WTC11 (cell line): ENCODE results near the gene PRDM5. TPM values are rescaled to one million over a fixed set of nuclear protein-coding genes. Genes with fewer than 3 reads are reported as not detected.

Experiments used
- ATAC-seq: fragments of 200-7000 bp; cut with Tn5 transposase; 2 replicates; pipeline ENCODE4 v1.10.0; 2021; ENCODE audit warnings: mild to moderate bottlenecking, moderate library complexity
- CTCF ChIA-PET: fragments of 300-600 bp; sonication (Branson Sonifier 250); formaldehyde crosslinking; loops from one replicate; lab custom pipeline; 2021; ENCODE audit warnings: antibody characterized with exemption; lab: Charles Lee
- POLR2A ChIA-PET: fragments of 350-600 bp; sonication (Branson Sonifier 250); formaldehyde crosslinking; loops from one replicate; lab custom pipeline; 2021; ENCODE audit warnings: antibody characterized with exemption; lab: Charles Lee
- DNase-seq: peaks from one replicate; pipeline ENCODE4 v3.0.0; 2021; ENCODE audit warnings: low spot score
- H3K27ac Mint-ChIP-seq: 2 replicates; pipeline ENCODE4 v1.8.0; 2021; ENCODE audit warnings: mixed read lengths
- H3K27me3 Mint-ChIP-seq: 2 replicates; pipeline ENCODE4 v1.8.0; 2021; ENCODE audit warnings: low read depth, mild to moderate bottlenecking, moderate library complexity, mixed read lengths
- H3K36me3 Mint-ChIP-seq: 2 replicates; pipeline ENCODE4 v1.8.0; 2021; ENCODE audit warnings: mixed read lengths
- H3K4me1 Mint-ChIP-seq: 2 replicates; pipeline ENCODE4 v1.8.0; 2022; ENCODE audit warnings: mixed read lengths
- H3K4me3 Mint-ChIP-seq: 2 replicates; pipeline ENCODE4 v1.8.0; 2021; ENCODE audit warnings: mild to moderate bottlenecking, moderate library complexity, mixed read lengths
- H3K9me3 Mint-ChIP-seq: 2 replicates; pipeline ENCODE4 v1.8.0; 2021; ENCODE audit warnings: mixed read lengths
- AFF4 ChIP-seq: sonication (generic); formaldehyde crosslinking; IDR thresholded peaks from 2 replicates; pipeline ENCODE4 v1.8.1; 2023; ENCODE audit warnings: mild to moderate bottlenecking, missing genetic modification reagents, borderline replicate concordance
- CBFB ChIP-seq: sonication (generic); formaldehyde crosslinking; IDR thresholded peaks from 2 replicates; pipeline ENCODE4 v1.8.1; 2022; ENCODE audit warnings: mild to moderate bottlenecking, low read depth, missing genetic modification reagents
- E2F5 ChIP-seq: sonication (generic); formaldehyde crosslinking; IDR thresholded peaks from 2 replicates; pipeline ENCODE4 v1.8.1; 2022; ENCODE audit warnings: mild to moderate bottlenecking, moderate library complexity, missing genetic modification reagents
- HMGA2 ChIP-seq: fragments of 250-450 bp; sonication (Bioruptor Pico); IDR thresholded peaks from 2 replicates; pipeline ENCODE4 v1.4.0; 2021; ENCODE audit warnings: mild to moderate bottlenecking, moderate library complexity
- JAZF1 ChIP-seq: fragments of 250-450 bp; sonication (Bioruptor Pico); IDR thresholded peaks from 2 replicates; pipeline ENCODE4 v1.9.0; 2021; ENCODE audit warnings: moderate library complexity, mild to moderate bottlenecking, inconsistent platforms
- JUN ChIP-seq: sonication (generic); formaldehyde crosslinking; IDR thresholded peaks from 2 replicates; pipeline ENCODE4 v1.8.0; 2023; ENCODE audit warnings: mild to moderate bottlenecking, missing genetic modification reagents
- KAT7 ChIP-seq: sonication (generic); formaldehyde crosslinking; IDR thresholded peaks from 2 replicates; pipeline ENCODE4 v1.8.1; 2023; ENCODE audit warnings: missing genetic modification reagents, mild to moderate bottlenecking, borderline replicate concordance
- MXD4 ChIP-seq: fragments of 250-450 bp; sonication (Bioruptor Pico); IDR thresholded peaks from 2 replicates; pipeline ENCODE4 v1.8.0; 2021; ENCODE audit warnings: mild to moderate bottlenecking, moderate library complexity, borderline replicate concordance
- MYBL2 ChIP-seq: sonication (generic); formaldehyde crosslinking; IDR thresholded peaks from 2 replicates; pipeline ENCODE4 v1.8.1; 2023; ENCODE audit warnings: mild to moderate bottlenecking, moderate library complexity, missing genetic modification reagents
- NFYB ChIP-seq: sonication (generic); formaldehyde crosslinking; conservative IDR thresholded peaks from 2 replicates; pipeline ENCODE4 v1.8.0; 2022; ENCODE audit warnings: low read depth, missing genetic modification reagents
- NR3C1 ChIP-seq: sonication (generic); formaldehyde crosslinking; conservative IDR thresholded peaks from 2 replicates; pipeline ENCODE4 v1.8.1; 2023; ENCODE audit warnings: low read depth, mild to moderate bottlenecking, missing genetic modification reagents
- RORB ChIP-seq: fragments of 250-450 bp; sonication (Bioruptor Pico); IDR thresholded peaks from 2 replicates; pipeline ENCODE4 v1.9.0; 2021; ENCODE audit warnings: mild to moderate bottlenecking
- SOX15 ChIP-seq: fragments of 250-450 bp; sonication (Bioruptor Pico); IDR thresholded peaks from 2 replicates; pipeline ENCODE4 v1.9.0; 2021; ENCODE audit warnings: mild to moderate bottlenecking
- SP1 ChIP-seq: sonication (generic); formaldehyde crosslinking; conservative IDR thresholded peaks from 2 replicates; pipeline ENCODE4 v1.8.1; 2022; ENCODE audit warnings: missing genetic modification reagents
- TEAD1 ChIP-seq: sonication (generic); formaldehyde crosslinking; IDR thresholded peaks from 2 replicates; pipeline ENCODE4 v1.8.0; 2022; ENCODE audit warnings: mild to moderate bottlenecking, missing genetic modification reagents
- USF1 ChIP-seq: sonication (generic); formaldehyde crosslinking; IDR thresholded peaks from 2 replicates; pipeline ENCODE4 v1.8.0; 2022; ENCODE audit warnings: mild to moderate bottlenecking, missing genetic modification reagents
- USF2 ChIP-seq: sonication (generic); formaldehyde crosslinking; IDR thresholded peaks from 2 replicates; pipeline ENCODE4 v1.8.1; 2023; ENCODE audit warnings: mild to moderate bottlenecking, missing genetic modification reagents, moderate library complexity
- ZMAT4 ChIP-seq: fragments of 250-450 bp; sonication (Bioruptor Pico); IDR thresholded peaks from 2 replicates; pipeline ENCODE4 v1.9.0; 2021; ENCODE audit warnings: mild to moderate bottlenecking
- ZNF219 ChIP-seq: sonication (generic); formaldehyde crosslinking; IDR thresholded peaks from 2 replicates; pipeline ENCODE4 v1.8.0; 2023; ENCODE audit warnings: missing genetic modification reagents, mild to moderate bottlenecking, borderline replicate concordance
- ZNF423 ChIP-seq: fragments of 250-450 bp; sonication (Bioruptor Pico); IDR thresholded peaks from 2 replicates; pipeline ENCODE4 v2.1.2; 2022; ENCODE audit warnings: mild to moderate bottlenecking, moderate library complexity
- total RNA-seq: library from RNA; stranded (reverse); gene quantifications from 3 replicates; pipeline ENCODE4 v1.2.3, GENCODE V29; 2021
- TF ChIP-seq, protein P1 (sequence below): sonication (generic); formaldehyde crosslinking; IDR thresholded peaks from 2 replicates; pipeline ENCODE4 v1.8.0; 2023; ENCODE audit warnings: missing genetic modification reagents

Gene PRDM5
- total RNA-seq, 1 experiment from 2014 or later, result 47.0 TPM

- CTCF ChIA-PET, result no interaction called here
- TF ChIP-seq NR3C1 (no peak), ZNF219 (CRISPR knock-in tag) (no peak), JAZF1 (CRISPR knock-in tag) (no peak), MXD4 (CRISPR knock-in tag) (no peak), MYBL2 (CRISPR knock-in tag) (no peak), ZNF423 (CRISPR knock-in tag) (no peak), TEAD1 (CRISPR knock-in tag) (no peak), ZMAT4 (CRISPR knock-in tag) (no peak), USF2 (CRISPR knock-in tag) (no peak), USF1 (CRISPR knock-in tag) (no peak), AFF4 (CRISPR knock-in tag) (no peak), JUN (no peak), NFYB (CRISPR knock-in tag) (no peak), KAT7 (CRISPR knock-in tag) (no peak), E2F5 (no peak), RORB (CRISPR knock-in tag) (no peak), SP1 (CRISPR knock-in tag) (no peak), CBFB (CRISPR knock-in tag) (no peak), HMGA2 (CRISPR knock-in tag) (no peak)
- TF ChIP-seq, protein P1, sequence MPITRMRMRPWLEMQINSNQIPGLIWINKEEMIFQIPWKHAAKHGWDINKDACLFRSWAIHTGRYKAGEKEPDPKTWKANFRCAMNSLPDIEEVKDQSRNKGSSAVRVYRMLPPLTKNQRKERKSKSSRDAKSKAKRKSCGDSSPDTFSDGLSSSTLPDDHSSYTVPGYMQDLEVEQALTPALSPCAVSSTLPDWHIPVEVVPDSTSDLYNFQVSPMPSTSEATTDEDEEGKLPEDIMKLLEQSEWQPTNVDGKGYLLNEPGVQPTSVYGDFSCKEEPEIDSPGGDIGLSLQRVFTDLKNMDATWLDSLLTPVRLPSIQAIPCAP, result no peak
- Mint-ChIP-seq H3K4me1 (peaks cover 36% of the 10 kb centered on the region), H3K27ac (no peak overlapping the region), H3K27me3 (no peaks in the 10 kb centered on the region), H3K36me3 (no peaks in the 10 kb centered on the region), H3K9me3 (no peaks in the 10 kb centered on the region), H3K4me3 (no peak overlapping the region)
- DNase-seq (no peak), ATAC-seq (no peak)
- POLR2A ChIA-PET, result no interaction called here
Measured at GRCh38 chr4:120724656-120725055, 197.9 kb downstream of the PRDM5 start.

- Mint-ChIP-seq H3K36me3 (no peaks in the 10 kb centered on the region), H3K9me3 (no peaks in the 10 kb centered on the region), H3K27ac (no peak overlapping the region), H3K4me3 (no peak overlapping the region), H3K27me3 (no peaks in the 10 kb centered on the region), H3K4me1 (peaks cover 36% of the 10 kb centered on the region)
- ChIA-PET CTCF (interaction anchor here (0.7 kb wide), 1 partner anchor 254 kb away, joined by 4 read pairs; no protein-coding TSS in a partner anchor), POLR2A (no interaction called here)
- ATAC-seq (no peak), DNase-seq (no peak)
- TF ChIP-seq SOX15 (CRISPR knock-in tag), result no peak
Measured at GRCh38 chr4:120723986-120724385, 198.5 kb downstream of the PRDM5 start.
